ENCODE measurements around the gene UBAC2. TPM values are rescaled to one million over a fixed set of nuclear protein-coding genes. Genes with fewer than 3 reads are reported as not detected.

Gene UBAC2
- total and polyA plus RNA-seq, 2 donors (not counting 3 experiments of a cell fraction or from before 2014, with no cell fraction given), result 45.7 to 54.4 TPM

DNA sequence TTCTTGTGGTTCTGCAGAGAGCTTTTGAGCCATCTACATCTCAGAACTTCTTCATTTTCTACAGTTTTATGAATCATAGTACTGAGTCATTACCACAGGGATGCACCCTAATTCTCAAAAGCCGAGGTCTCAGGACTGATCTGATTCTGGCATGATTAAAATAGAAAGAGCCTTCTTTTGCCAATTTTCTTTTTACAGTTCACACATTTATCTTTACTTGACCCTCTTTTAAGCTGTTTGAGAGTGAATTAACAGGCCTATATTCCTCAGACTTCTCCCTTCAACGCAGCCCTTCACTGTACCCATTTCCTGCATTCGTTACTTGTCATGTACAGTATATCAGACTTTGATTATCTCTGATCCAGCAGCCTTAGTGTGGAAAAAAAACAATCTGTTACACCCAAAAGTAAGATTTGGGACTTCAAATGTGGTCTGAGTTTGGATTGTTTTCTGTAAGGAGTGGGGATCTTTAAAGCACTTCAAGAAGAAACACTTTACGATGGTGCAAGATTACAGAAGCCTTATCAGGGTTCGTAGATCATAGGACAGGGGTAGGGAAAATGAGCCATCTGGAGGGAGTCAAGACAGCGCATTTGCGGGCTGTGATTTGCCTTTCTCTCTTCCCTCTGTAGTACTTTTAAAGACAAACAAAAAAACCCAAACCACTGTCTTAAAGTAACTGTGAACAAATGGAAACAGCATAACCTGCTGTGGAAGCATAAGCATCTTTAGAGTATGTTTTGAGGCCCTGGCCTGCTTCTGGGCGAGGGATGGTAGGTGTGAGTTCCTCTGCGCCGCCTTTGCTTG is 121.8 kb downstream of the UBAC2 start:
- peak; percentile 24 for DNase-seq (ENCODE audit: low read depth, low spot score)
- Histone ChIP-seq H3K36me3 (ENCODE audit: control insufficient read depth in 2 of 2, extremely low read depth in 1 of 2, insufficient read depth in 2 of 2, low read length in 2 of 2) (no peaks in the 10 kb centered on the region), H3K4me3 (replicated peaks in 1 of 3; ENCODE audit: insufficient read depth in 1 of 3, low read depth in 1 of 3, low read length in 3 of 3) (no peak overlapping the region), H3K9me1 (replicated peaks; ENCODE audit: control insufficient read depth, extremely low read depth, insufficient read depth, low read length) (no peaks in the 10 kb centered on the region), H3K4me2 (ENCODE audit: insufficient read depth, low read length) (no peak overlapping the region), H3K27ac (ENCODE audit: insufficient read depth, low read depth, low read length) (no peak overlapping the region), H2AFZ (ENCODE audit: low read depth, low read length) (no peak overlapping the region), H3K4me1 (ENCODE audit: control insufficient read depth, extremely low read depth, insufficient read depth, low read length) (peaks cover 15% of the 10 kb centered on the region), H4K20me1 (replicated peaks; ENCODE audit: control insufficient read depth, extremely low read depth, insufficient read depth, low read length) (no peaks in the 10 kb centered on the region), H3K9ac (replicated peaks; ENCODE audit: extremely low read depth, insufficient read depth, low read length) (no peak overlapping the region), H3K9me3 (replicated peaks; ENCODE audit: control insufficient read depth, insufficient read depth, low read length) (no peaks in the 10 kb centered on the region), H3K27me3 (ENCODE audit: control insufficient read depth in 2 of 2, insufficient read depth in 2 of 2, low read length in 2 of 2) (no peaks in the 10 kb centered on the region), H3K79me2 (ENCODE audit: control insufficient read depth, insufficient read depth, low read length) (no peaks in the 10 kb centered on the region)
- BruUV-seq (replicated peaks), result no TSS peak
- intact Hi-C loops (cut with micrococcal nuclease) (no loop called here), dilution Hi-C loops (cut with MboI; ENCODE audit: extremely low pct_ligation_motif_present, low sequenced_read_pairs) (no loop called here)
- CTCF ChIA-PET, result interaction anchor here (0.6 to 2.3 kb wide), 4 partner anchors 12 to 57 kb away, joined by 3 to 9 read pairs (median 4); no protein-coding TSS in a partner anchor
- POLR2A ChIA-PET, result no interaction called here
- FAIRE-seq, result peak; percentile 62
- no peak for TF ChIP-seq POLR2A (IDR thresholded peaks at IDR 0.05; ENCODE audit: low read depth, low read length)
- TF ChIP-seq JUN (IDR thresholded peaks at IDR 0.05; ENCODE audit: borderline replicate concordance, insufficient read depth, insufficient read length, low read depth), result peak; percentile 48
- TF ChIP-seq POLR2AphosphoS5 (IDR thresholded peaks at IDR 0.05; ENCODE audit: insufficient read depth, low read depth, low read length), result no peak
- TF ChIP-seq FOS (IDR thresholded peaks at IDR 0.05; ENCODE audit: borderline replicate concordance, insufficient read depth, low read length), result peak; percentile 67

DNA sequence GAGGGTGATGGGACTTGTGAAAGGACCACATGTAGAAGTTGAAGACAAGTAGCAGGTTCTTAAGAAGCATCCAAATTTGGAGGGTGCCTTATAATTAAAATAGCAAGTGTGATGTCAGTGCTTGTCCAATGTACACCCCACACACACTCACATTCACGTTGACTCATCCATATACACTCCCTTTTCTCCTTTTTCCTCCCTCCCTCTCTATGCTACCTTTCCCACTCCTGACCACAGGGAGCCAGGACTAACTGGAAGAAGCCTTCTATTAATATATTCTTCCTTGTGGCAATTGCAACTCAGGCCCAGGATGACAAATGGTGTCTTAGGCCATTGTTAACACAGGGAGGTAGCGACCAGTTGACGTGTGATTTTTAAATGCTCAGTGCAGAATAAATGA is 122.8 kb downstream of the UBAC2 start:
- Histone ChIP-seq H3K27me3 (ENCODE audit: control insufficient read depth in 2 of 2, insufficient read depth in 2 of 2, low read length in 2 of 2) (no peaks in the 10 kb centered on the region), H4K20me1 (replicated peaks; ENCODE audit: control insufficient read depth, extremely low read depth, insufficient read depth, low read length) (no peaks in the 10 kb centered on the region), H3K9me1 (replicated peaks; ENCODE audit: control insufficient read depth, extremely low read depth, insufficient read depth, low read length) (no peaks in the 10 kb centered on the region), H3K36me3 (ENCODE audit: control insufficient read depth in 2 of 2, extremely low read depth in 1 of 2, insufficient read depth in 2 of 2, low read length in 2 of 2) (no peaks in the 10 kb centered on the region), H3K4me3 (replicated peaks in 1 of 3; ENCODE audit: insufficient read depth in 1 of 3, low read depth in 1 of 3, low read length in 3 of 3) (no peak overlapping the region), H3K4me2 (ENCODE audit: insufficient read depth, low read length) (no peak overlapping the region), H3K9me3 (replicated peaks; ENCODE audit: control insufficient read depth, insufficient read depth, low read length) (no peaks in the 10 kb centered on the region), H3K9ac (replicated peaks; ENCODE audit: extremely low read depth, insufficient read depth, low read length) (no peak overlapping the region), H2AFZ (ENCODE audit: low read depth, low read length) (no peak overlapping the region), H3K79me2 (ENCODE audit: control insufficient read depth, insufficient read depth, low read length) (no peaks in the 10 kb centered on the region), H3K4me1 (ENCODE audit: control insufficient read depth, extremely low read depth, insufficient read depth, low read length) (peaks cover 15% of the 10 kb centered on the region), H3K27ac (ENCODE audit: insufficient read depth, low read depth, low read length) (no peak overlapping the region)
- ChIA-PET CTCF (no interaction called here), POLR2A (no interaction called here)
- intact Hi-C loops (cut with micrococcal nuclease) (no loop called here), dilution Hi-C loops (cut with MboI; ENCODE audit: extremely low pct_ligation_motif_present, low sequenced_read_pairs) (no loop called here)
- DNase-seq (ENCODE audit: low read depth, low spot score) (no peak), FAIRE-seq (no peak)
- BruUV-seq (replicated peaks), result no TSS peak
- no peak for TF ChIP-seq JUN (IDR thresholded peaks at IDR 0.05; ENCODE audit: borderline replicate concordance, insufficient read depth, insufficient read length, low read depth)
- no peak for TF ChIP-seq EZH2 (IDR thresholded peaks at IDR 0.05; ENCODE audit: borderline replicate concordance, low read depth, low read length, severe bottlenecking)
- TF ChIP-seq POLR2A (IDR thresholded peaks at IDR 0.05; ENCODE audit: low read depth, low read length), result no peak
- TF ChIP-seq GATA2 (IDR thresholded peaks at IDR 0.05; ENCODE audit: insufficient read depth, insufficient read length, low read depth, low read length), result no peak
- TF ChIP-seq, protein P1, sequence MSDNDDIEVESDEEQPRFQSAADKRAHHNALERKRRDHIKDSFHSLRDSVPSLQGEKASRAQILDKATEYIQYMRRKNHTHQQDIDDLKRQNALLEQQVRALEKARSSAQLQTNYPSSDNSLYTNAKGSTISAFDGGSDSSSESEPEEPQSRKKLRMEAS (IDR thresholded peaks at IDR 0.05; ENCODE audit: insufficient read depth, insufficient read length), result no peak
- no peak for TF ChIP-seq POLR2AphosphoS5 (IDR thresholded peaks at IDR 0.05; ENCODE audit: insufficient read depth, low read depth, low read length)
- TF ChIP-seq MYC (IDR thresholded peaks at IDR 0.05; ENCODE audit: low read depth, low read length), result no peak
- no peak for TF ChIP-seq FOS (IDR thresholded peaks at IDR 0.05; ENCODE audit: borderline replicate concordance, insufficient read depth, low read length)
- TF ChIP-seq, protein P2, sequence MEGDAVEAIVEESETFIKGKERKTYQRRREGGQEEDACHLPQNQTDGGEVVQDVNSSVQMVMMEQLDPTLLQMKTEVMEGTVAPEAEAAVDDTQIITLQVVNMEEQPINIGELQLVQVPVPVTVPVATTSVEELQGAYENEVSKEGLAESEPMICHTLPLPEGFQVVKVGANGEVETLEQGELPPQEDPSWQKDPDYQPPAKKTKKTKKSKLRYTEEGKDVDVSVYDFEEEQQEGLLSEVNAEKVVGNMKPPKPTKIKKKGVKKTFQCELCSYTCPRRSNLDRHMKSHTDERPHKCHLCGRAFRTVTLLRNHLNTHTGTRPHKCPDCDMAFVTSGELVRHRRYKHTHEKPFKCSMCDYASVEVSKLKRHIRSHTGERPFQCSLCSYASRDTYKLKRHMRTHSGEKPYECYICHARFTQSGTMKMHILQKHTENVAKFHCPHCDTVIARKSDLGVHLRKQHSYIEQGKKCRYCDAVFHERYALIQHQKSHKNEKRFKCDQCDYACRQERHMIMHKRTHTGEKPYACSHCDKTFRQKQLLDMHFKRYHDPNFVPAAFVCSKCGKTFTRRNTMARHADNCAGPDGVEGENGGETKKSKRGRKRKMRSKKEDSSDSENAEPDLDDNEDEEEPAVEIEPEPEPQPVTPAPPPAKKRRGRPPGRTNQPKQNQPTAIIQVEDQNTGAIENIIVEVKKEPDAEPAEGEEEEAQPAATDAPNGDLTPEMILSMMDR (IDR thresholded peaks at IDR 0.05; ENCODE audit: extremely low read depth in 1 of 2, insufficient read depth in 1 of 2, low read depth in 1 of 2, low read length in 2 of 2), result no peak
